Pancreas (tissue), 10 donors: ENCODE results near the gene AP2M1. TPM values are rescaled to one million over a fixed set of nuclear protein-coding genes. Genes with fewer than 3 reads are reported as not detected.

ENCODE experiments used
- ATAC-seq, 4 donors: fragments of 200-7000 bp; cut with Tn5 transposase; one replicate each; pipeline versions ENCODE4 v1.8.0 to v1.9.1; 2020; ENCODE audit warnings: mild to moderate bottlenecking in 4 of 4, moderate library complexity in 4 of 4
- DNase-seq, 6 donors: peaks; one replicate each; pipeline ENCODE4 v3.0.0-alpha.2; 2020
- FAIRE-seq: peaks from 2 replicates; lab custom pipeline; 2012; peaks lifted over from hg19 to GRCh38; lab: Jason Lieb, UNC
- H3K27ac ChIP-seq, 4 donors: fragments of 200-600 bp; sonication (generic); 1 replicate in 3 of 4; 2 replicates in 1 of 4; pipeline versions ENCODE4 v1.5.0 to v1.8.0; 2020
- H3K27me3 ChIP-seq, 4 donors: fragments of 200-600 bp; one replicate each; pipeline ENCODE4 v1.8.0; 2021
- H3K36me3 ChIP-seq, 3 donors: fragments of 200-600 bp; sonication (generic) in 1 of 3; one replicate each; pipeline versions ENCODE4 v1.5.0 to v1.8.0; 2020 to 2021
- H3K4me1 ChIP-seq, 3 donors: fragments of 200-600 bp; one replicate each; pipeline ENCODE4 v1.8.0; 2021
- H3K4me3 ChIP-seq, 4 donors: fragments of 200-600 bp; sonication (generic) in 2 of 4; one replicate each; pipeline versions ENCODE4 v1.5.0 to v1.8.0; 2020 to 2021
- H3K9me3 ChIP-seq, 4 donors: fragments of 200-600 bp; one replicate each; pipeline ENCODE4 v1.8.0; 2021
- whole genome bisulfite sequencing, 2 donors: extraction: QIAGEN DNeasy Blood & Tissue Kit; methylation state at CpG; one replicate each; pipeline ENCODE4 v1.1.7; 2013; 5-methylcytosine and 5-hydroxymethylcytosine counted together
- intact Hi-C, 3 donors: fragments of 100-400 bp; cut with DNase I; formaldehyde crosslinking; loops; one replicate each; pipeline versions ENCODE4 v1.11.1 to v1.14.2; 2022
- polyA plus RNA-seq, 2 donors: library from polyadenylated mRNA; stranded (reverse); fragments of 200-250 nt; gene quantifications; one replicate each; pipeline ENCODE4 v1.2.3, GENCODE V29; 2013
- total RNA-seq, 6 donors: library from RNA; stranded (reverse); fragmentation: NEBNext Ultra II Directional in 4 of 6; extraction: Animal tissue kit (Norgen Biotek cat#: 25700) in 4 of 6; gene quantifications; one replicate each; pipeline versions ENCODE4 v1.2.1 to v1.2.4, GENCODE V29; 2021 to 2023
- TF ChIP-seq, protein P1 (sequence below), 4 donors: fragments of 200-600 bp; sonication (generic) in 3 of 4; IDR thresholded peaks; one replicate each; pipeline versions ENCODE4 v1.5.0 to v1.8.0; 2021; ENCODE audit warnings: antibody characterized with exemption in 4 of 4
- donor health status: healthy with polysubstance abuse.
- donor health status: DM: no; HTN: no; CAD: no; lungs with moderate emphysema.
- donor health status: DM: no; HTN: no; CAD: no.
- donor health status: control.
- donor health status: control.
- donor health status: Bipolar disorder and iron deficiency.
- donor health status: DM: yes; HTN: yes; CAD: no.
- donor health status: DM: no; HTN: no; CAD: no.
- donor health status: DM: no; HTN: no; CAD: no.
- donor health status: DM: yes; HTN: yes; CAD: no.

AP2M1 gene
- total and polyA plus RNA-seq, 8 donors, result 67.8 to 136 (median 81.8) TPM

- H3K27ac ChIP-seq, result no peak overlapping the region
- no peaks in the 10 kb centered on the region for H3K36me3 ChIP-seq
- TF ChIP-seq, protein P1, sequence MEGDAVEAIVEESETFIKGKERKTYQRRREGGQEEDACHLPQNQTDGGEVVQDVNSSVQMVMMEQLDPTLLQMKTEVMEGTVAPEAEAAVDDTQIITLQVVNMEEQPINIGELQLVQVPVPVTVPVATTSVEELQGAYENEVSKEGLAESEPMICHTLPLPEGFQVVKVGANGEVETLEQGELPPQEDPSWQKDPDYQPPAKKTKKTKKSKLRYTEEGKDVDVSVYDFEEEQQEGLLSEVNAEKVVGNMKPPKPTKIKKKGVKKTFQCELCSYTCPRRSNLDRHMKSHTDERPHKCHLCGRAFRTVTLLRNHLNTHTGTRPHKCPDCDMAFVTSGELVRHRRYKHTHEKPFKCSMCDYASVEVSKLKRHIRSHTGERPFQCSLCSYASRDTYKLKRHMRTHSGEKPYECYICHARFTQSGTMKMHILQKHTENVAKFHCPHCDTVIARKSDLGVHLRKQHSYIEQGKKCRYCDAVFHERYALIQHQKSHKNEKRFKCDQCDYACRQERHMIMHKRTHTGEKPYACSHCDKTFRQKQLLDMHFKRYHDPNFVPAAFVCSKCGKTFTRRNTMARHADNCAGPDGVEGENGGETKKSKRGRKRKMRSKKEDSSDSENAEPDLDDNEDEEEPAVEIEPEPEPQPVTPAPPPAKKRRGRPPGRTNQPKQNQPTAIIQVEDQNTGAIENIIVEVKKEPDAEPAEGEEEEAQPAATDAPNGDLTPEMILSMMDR (IDR thresholded peaks at IDR 0.05), result no peak
- H3K27me3 ChIP-seq, result no peaks in the 10 kb centered on the region
- H3K4me3 ChIP-seq, result no peak overlapping the region
- H3K9me3 ChIP-seq, result no peaks in the 10 kb centered on the region
- ATAC-seq (no peak), FAIRE-seq (no peak), DNase-seq (no peak)
- intact Hi-C loops, result no loop called here
- no peaks in the 10 kb centered on the region for H3K4me1 ChIP-seq
These were observed 26.2 kb downstream of the AP2M1 start for GRCh38 chr3:184200825-184201224.

GRCh38 chr3:184203526-184203925, 28.9 kb downstream of the AP2M1 start:
- no peaks in the 10 kb centered on the region for H3K9me3 ChIP-seq
- no peak overlapping the region for H3K27ac ChIP-seq
- DNase-seq, result no peak
- no peak for FAIRE-seq
- intact Hi-C loops, result no loop called here
- TF ChIP-seq, protein P1 (IDR thresholded peaks at IDR 0.05), result no peak
- no peaks in the 10 kb centered on the region for H3K4me1 ChIP-seq
- no peaks in the 10 kb centered on the region for H3K27me3 ChIP-seq
- H3K36me3 ChIP-seq, result no peaks in the 10 kb centered on the region
- 74 to 77% methylated on average over 8 of the region's 8 CpGs for WGBS, 2 donors
- ATAC-seq, result no peak
- no peak overlapping the region for H3K4me3 ChIP-seq

DNA sequence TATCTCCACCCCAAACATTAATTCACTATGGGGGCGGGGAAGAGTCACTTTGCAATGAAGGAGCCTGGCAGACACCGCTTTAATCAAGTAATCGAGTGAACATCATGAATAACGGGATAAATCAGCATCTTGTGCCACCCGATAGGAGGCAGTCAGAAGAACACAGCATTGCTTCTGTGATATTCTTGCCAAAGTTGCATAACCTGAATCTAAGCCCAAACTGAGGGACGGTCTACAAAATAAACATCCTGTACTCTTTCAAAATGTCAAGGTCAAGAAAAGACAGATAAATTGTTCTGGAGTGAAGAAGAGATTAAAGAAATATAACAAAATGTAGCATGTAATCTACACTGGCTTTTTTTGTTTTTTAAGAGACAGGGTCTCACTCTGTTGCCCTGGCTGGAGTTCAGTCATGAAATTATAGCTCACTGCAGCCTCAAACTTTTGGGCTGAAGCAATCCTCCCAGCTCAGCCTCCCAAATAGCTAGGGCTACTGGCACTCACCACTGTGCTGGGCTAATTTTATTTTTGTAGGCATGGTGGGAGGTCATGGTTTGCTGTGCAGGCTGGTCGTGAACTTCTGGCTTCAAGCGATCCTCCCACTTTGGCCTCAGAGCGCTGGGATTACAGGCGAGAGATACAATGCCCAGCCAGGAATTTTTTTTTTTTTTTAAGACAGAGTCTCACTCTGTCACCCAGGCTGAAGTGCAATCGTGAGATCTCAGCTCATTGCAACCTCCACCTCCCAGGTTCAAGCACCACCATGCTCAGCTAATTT, 34.7 kb downstream of the AP2M1 start:
- H3K4me1 ChIP-seq, result no peaks in the 10 kb centered on the region

GRCh38 chr3:184211297-184211696, 36.6 kb downstream of the AP2M1 start:
- 32 to 37% methylated on average over 5 of the region's 5 CpGs for WGBS, 2 donors
- Histone ChIP-seq H3K4me1 (no peaks in the 10 kb centered on the region), H3K4me3 (no peak overlapping the region), H3K27me3 (no peaks in the 10 kb centered on the region), H3K27ac (no peak overlapping the region), H3K9me3 (no peaks in the 10 kb centered on the region), H3K36me3 (no peaks in the 10 kb centered on the region)
- intact Hi-C loops, result no loop called here
- no peak for DNase-seq
- TF ChIP-seq, protein P1 (IDR thresholded peaks at IDR 0.05), result no peak
- ATAC-seq, result no peak
- no peak for FAIRE-seq

More for the DNA sequence above, 34.7 kb downstream of the AP2M1 start:
- Histone ChIP-seq H3K4me3 (no peak overlapping the region), H3K27me3 (no peaks in the 10 kb centered on the region), H3K9me3 (no peaks in the 10 kb centered on the region), H3K27ac (no peak overlapping the region), H3K36me3 (no peaks in the 10 kb centered on the region)
- ATAC-seq (no peak), DNase-seq (no peak), FAIRE-seq (no peak)
- TF ChIP-seq, protein P1 (IDR thresholded peaks at IDR 0.05), result no peak
- intact Hi-C loops, result no loop called here
- 46 to 58% methylated on average over 11 of the region's 11 CpGs for WGBS, 2 donors

DNA sequence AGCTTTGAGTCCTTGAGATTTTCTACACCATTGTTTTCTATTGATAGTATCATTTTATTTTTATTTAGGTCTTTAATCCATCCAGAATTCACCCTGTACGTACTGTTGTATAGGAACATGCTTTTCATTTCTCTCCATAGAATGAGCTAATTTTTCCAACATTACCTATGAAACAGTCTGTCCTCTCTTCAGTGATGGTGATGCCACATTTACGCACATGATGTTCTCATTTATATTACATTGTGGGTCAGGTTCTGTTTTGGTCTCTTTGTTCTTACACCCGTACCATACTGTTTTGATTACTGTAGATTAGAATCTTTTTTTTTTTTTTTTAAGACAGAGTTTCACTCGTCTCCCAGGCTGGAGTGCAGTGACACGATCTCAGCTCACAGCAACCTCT, 37.1 kb downstream of the AP2M1 start:
- DNase-seq (no peak), ATAC-seq (no peak), FAIRE-seq (no peak)
- intact Hi-C loops, result no loop called here
- Histone ChIP-seq H3K27me3 (no peaks in the 10 kb centered on the region), H3K27ac (no peak overlapping the region), H3K9me3 (no peaks in the 10 kb centered on the region), H3K4me3 (no peak overlapping the region), H3K4me1 (no peaks in the 10 kb centered on the region), H3K36me3 (no peaks in the 10 kb centered on the region)
- WGBS, 2 donors, result 72 to 80% methylated on average over 5 of the region's 5 CpGs
- TF ChIP-seq, protein P1 (IDR thresholded peaks at IDR 0.05), result no peak
